Kidney glomerular epithelial cell (primary cell): Measurements from ENCODE around the gene NXPH1.

ENCODE experiments used
- DNase-seq: peaks from one replicate; lab custom pipeline; 2025; lab: John Stamatoyannopoulos, UW

NXPH1 gene

GRCh38 chr7:8507566-8507965, 74.2 kb downstream of the NXPH1 start:
- no peak for DNase-seq

GRCh38 chr7:8509621-8510020, 76.2 kb downstream of the NXPH1 start:
- DNase-seq = no peak

- no peak for DNase-seq
Measured at GRCh38 chr7:8511855-8512254, 78.4 kb downstream of the NXPH1 start.

- no peak for DNase-seq
Measured at GRCh38 chr7:8514781-8515519, 81.5 kb downstream of the NXPH1 start.

- DNase-seq = no peak
Measured at GRCh38 chr7:8515640-8516185, 82.3 kb downstream of the NXPH1 start.

- no peak for DNase-seq
Measured at GRCh38 chr7:8516976-8517375, 83.6 kb downstream of the NXPH1 start.

- no peak for DNase-seq
Measured at GRCh38 chr7:8528311-8528710, 94.9 kb downstream of the NXPH1 start.

- no peak for DNase-seq
Measured at GRCh38 chr7:8531991-8532515, 98.6 kb downstream of the NXPH1 start.

- DNase-seq = no peak
Measured at GRCh38 chr7:8536431-8536830, 103.0 kb downstream of the NXPH1 start.

- DNase-seq = no peak
Measured at GRCh38 chr7:8549046-8549445, 115.6 kb downstream of the NXPH1 start.

- DNase-seq = no peak
Measured at GRCh38 chr7:8560501-8560900, 127.1 kb downstream of the NXPH1 start.

- no peak for DNase-seq
Measured at GRCh38 chr7:8561449-8561848, 128.0 kb downstream of the NXPH1 start.

- DNase-seq = no peak
Measured at GRCh38 chr7:8564281-8564680, 130.9 kb downstream of the NXPH1 start.

GRCh38 chr7:8566016-8566415, 132.6 kb downstream of the NXPH1 start:
- DNase-seq = no peak

GRCh38 chr7:8567626-8568025, 134.2 kb downstream of the NXPH1 start:
- no peak for DNase-seq

- no peak for DNase-seq
Measured at GRCh38 chr7:8579661-8580194, 146.3 kb downstream of the NXPH1 start.

GRCh38 chr7:8581842-8582241, 148.4 kb downstream of the NXPH1 start:
- DNase-seq = no peak

- DNase-seq = no peak
Measured at GRCh38 chr7:8582728-8583127, 149.3 kb downstream of the NXPH1 start.

- DNase-seq = no peak
Measured at GRCh38 chr7:8585591-8585990, 152.2 kb downstream of the NXPH1 start.

- DNase-seq = no peak
Measured at GRCh38 chr7:8590225-8590624, 156.8 kb downstream of the NXPH1 start.

- no peak for DNase-seq
Measured at GRCh38 chr7:8590791-8591190, 157.4 kb downstream of the NXPH1 start.

- no peak for DNase-seq
Measured at GRCh38 chr7:8591289-8591688, 157.9 kb downstream of the NXPH1 start.

- no peak for DNase-seq
Measured at GRCh38 chr7:8592167-8592566, 158.8 kb downstream of the NXPH1 start.

GRCh38 chr7:8594115-8594514, 160.7 kb downstream of the NXPH1 start:
- DNase-seq = no peak
